Lower leg skin (tissue), 3 donors: ENCODE results near the gene ROBO1.

Source experiments
- POLR2A ChIP-seq, 2 donors: fragments of 450-650 bp; IDR thresholded peaks; one replicate each; pipeline ENCODE4 v1.6.1; 2016 to 2017; ENCODE audit warnings: antibody characterized with exemption in 2 of 2, mild to moderate bottlenecking in 1 of 2, moderate library complexity in 1 of 2
- TF ChIP-seq, protein P1 (sequence below), 3 donors: fragments of 450-650 bp; IDR thresholded peaks; one replicate each; pipeline ENCODE4 v1.5.1; 2016; ENCODE audit warnings: antibody characterized with exemption in 3 of 3, mild to moderate bottlenecking in 3 of 3, moderate library complexity in 2 of 3

DNA sequence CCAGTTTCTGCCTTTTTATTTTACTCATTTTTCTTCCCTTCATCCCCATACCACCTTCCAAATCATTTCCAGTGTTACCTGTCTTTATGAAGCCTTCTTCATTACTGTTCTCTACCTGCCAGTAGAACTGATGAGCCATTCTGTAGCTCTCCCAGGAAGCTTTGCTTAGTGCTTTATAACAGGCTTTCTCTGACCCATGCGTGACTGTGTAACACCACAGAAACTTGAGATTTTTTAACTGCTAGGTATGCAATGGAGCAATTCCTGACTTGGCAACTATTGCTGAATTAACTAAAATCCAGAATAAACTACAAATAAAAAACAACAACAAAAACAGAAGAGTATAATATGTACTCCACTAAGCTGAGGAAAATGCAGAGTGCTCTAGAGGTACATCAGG, 289.2 kb downstream of the ROBO1 start:
- TF ChIP-seq, protein P1, sequence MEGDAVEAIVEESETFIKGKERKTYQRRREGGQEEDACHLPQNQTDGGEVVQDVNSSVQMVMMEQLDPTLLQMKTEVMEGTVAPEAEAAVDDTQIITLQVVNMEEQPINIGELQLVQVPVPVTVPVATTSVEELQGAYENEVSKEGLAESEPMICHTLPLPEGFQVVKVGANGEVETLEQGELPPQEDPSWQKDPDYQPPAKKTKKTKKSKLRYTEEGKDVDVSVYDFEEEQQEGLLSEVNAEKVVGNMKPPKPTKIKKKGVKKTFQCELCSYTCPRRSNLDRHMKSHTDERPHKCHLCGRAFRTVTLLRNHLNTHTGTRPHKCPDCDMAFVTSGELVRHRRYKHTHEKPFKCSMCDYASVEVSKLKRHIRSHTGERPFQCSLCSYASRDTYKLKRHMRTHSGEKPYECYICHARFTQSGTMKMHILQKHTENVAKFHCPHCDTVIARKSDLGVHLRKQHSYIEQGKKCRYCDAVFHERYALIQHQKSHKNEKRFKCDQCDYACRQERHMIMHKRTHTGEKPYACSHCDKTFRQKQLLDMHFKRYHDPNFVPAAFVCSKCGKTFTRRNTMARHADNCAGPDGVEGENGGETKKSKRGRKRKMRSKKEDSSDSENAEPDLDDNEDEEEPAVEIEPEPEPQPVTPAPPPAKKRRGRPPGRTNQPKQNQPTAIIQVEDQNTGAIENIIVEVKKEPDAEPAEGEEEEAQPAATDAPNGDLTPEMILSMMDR (IDR thresholded peaks at IDR 0.05) = no peak
- TF ChIP-seq POLR2A (IDR thresholded peaks at IDR 0.05) = no peak
